Measurements from ENCODE around the gene FBLN2.

The FBLN2 gene

DNA sequence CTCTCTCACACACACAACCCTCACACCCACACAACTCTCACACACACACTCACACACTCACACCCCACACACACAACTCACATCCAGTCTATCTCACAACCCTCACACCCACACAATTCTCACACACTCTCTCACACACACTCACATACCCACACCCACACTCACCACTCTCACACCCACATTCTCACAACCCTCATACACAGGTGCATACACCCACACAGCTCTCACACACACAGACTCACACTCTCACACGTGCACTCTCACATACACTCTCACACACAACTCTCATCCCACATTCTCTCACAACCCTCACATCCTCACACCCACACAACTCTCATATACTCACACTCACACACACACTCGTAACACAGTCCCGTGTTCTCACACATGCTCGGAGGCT is 134.4 kb downstream of the FBLN2 start:
- no peak for DNase-seq (ENCODE audit: low read depth in 1 of 2, low spot score in 1 of 2)

DNA sequence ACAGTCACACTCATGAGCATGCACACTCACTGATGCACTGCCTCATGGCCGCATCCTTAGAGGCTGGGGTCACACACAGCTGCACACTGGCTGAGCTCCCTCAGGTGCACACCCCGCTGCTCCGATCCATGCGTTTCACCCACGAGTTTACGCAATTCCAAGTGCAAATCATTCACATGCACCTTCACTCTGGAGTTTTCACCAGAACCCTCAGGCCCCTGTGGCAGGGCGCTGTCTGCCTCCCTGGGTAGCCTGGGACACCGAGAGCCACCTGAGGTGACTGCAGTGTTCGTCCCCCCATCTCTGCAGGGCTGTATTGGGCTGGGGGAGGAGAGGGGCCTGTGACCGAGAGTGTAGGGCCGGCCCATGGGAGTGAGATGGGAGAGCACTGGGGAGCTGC is 134.8 kb downstream of the FBLN2 start:
- no peak for DNase-seq (ENCODE audit: low read depth in 1 of 2, low spot score in 1 of 2)

- no peak for DNase-seq (ENCODE audit: low read depth in 1 of 2, low spot score in 1 of 2)
These were observed 135.4 kb downstream of the FBLN2 start for GRCh38 chr3:13684350-13684749.

GRCh38 chr3:13684854-13685253 is 135.9 kb downstream of the FBLN2 start:
- DNase-seq (ENCODE audit: low read depth in 1 of 2, low spot score in 1 of 2) = no peak

DNA sequence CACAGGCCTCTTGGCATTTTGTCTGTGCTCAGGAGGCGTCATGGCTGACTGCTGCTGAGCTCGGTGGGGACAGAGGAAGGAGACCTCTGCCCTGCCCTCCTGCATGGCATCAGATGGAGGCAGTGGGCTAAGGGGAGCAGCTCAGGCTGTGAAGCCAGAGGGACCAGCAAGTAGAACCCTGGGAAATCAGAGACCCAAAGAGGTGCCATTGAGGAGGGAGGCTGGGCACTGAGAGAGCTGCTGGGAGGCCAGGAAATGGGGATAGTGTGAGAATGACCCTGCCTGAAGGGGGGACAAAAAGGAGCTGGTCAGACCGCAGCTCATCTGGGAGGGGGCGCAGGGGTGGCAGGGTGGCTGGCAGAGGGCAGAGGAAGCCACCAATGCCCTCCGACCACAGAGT is 136.8 kb downstream of the FBLN2 start:
- DNase-seq (ENCODE audit: low read depth in 1 of 2, low spot score in 1 of 2) = no peak

DNA sequence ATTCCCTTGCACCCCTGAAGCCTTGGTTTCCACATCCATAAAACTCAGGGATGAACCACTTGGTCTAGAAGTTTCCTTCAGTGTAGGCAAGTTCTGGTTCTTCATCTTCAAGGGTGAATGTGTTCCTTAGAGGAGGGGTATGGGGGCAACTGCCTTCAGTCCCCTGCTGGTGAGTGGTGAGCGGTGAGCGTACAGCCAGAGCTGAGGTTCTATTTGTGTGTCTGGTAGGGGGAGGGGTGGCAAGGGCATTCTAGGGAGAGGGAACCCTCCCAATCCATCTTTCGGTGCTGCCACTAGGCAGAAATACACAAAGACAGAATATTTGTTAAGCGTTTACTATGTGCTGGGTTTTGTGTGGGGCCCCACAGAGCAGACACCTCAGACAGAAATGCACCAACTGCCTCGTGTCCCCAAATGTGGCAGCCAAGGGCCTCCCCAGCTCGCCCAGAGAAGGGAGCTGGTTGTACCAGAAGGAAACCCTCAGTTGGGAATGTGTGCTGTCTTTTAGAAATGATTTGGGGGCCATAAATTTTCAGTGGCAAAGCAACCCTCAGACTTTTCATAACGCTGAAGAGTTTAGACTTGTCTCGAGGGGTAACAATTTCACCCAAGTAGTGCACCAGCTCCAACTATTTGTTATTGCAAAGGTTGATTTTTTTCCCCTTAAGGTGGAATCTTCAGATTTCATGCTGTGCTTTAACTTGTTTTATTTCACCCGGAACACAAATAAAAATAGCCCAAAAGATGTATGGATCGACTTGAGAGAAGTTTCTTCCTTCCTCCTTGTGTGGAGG is 137.6 kb downstream of the FBLN2 start:
- no peak for DNase-seq (ENCODE audit: low read depth in 1 of 2, low spot score in 1 of 2)

- DNase-seq (ENCODE audit: low read depth in 1 of 2, low spot score in 1 of 2) = no peak
These were observed 138.6 kb downstream of the FBLN2 start for GRCh38 chr3:13687517-13687943.

Measured in activated CD4-positive, alpha-beta T cell treated with anti-CD3 and anti-CD28 coated beads, Interleukin-2, amount 50 U/mL, for 24 hours (primary cell).